K562 (cell line): ENCODE data around the gene CDH2. TPM values are rescaled to one million over a fixed set of nuclear protein-coding genes. Genes with fewer than 3 reads are reported as not detected.

ENCODE experiments used
- CHCHD3 ChIP-seq: fragments of 250-450 bp; sonication (Bioruptor Pico); IDR thresholded peaks from 2 replicates; pipeline ENCODE4 v2.1.2; 2022; ENCODE audit warnings: mild to moderate bottlenecking
- DEAF1 ChIP-seq: fragments of 450-650 bp; formaldehyde crosslinking; IDR thresholded peaks from 2 replicates; pipeline ENCODE4 v1.4.0; 2020; ENCODE audit warnings: mild to moderate bottlenecking, moderate library complexity
- ETV1 ChIP-seq: fragments of 450-650 bp; conservative IDR thresholded peaks from 2 replicates; pipeline ENCODE4 v1.6.1; 2016; ENCODE audit warnings: missing genetic modification characterization, control low read depth, low read depth, missing compliant biosample characterization
- HOMEZ ChIP-seq: fragments of 250-450 bp; sonication (Bioruptor Pico); IDR thresholded peaks from 2 replicates; pipeline ENCODE4 v1.4.0; 2020; ENCODE audit warnings: mild to moderate bottlenecking, moderate library complexity
- KLF10 ChIP-seq: fragments of 250-450 bp; sonication (Bioruptor Pico); IDR thresholded peaks from 2 replicates; pipeline ENCODE4 v1.6.1; 2021; ENCODE audit warnings: matching md5 sums
- ZBTB40 ChIP-seq, 2 experiments: fragments of 450-650 bp in 1 of 2; sonication (generic) in 1 of 2; formaldehyde crosslinking in 1 of 2; IDR thresholded peaks; 2 replicates each; pipeline versions ENCODE4 v1.7.1 to v1.9.0; 2016 to 2022; ENCODE audit warnings: inconsistent platforms in 1 of 2, mild to moderate bottlenecking in 1 of 2, missing genetic modification reagents in 1 of 2
- ZNF134 ChIP-seq: fragments of 250-450 bp; sonication (Bioruptor Pico); conservative IDR thresholded peaks from 2 replicates; pipeline ENCODE4 v1.4.0; 2020
- polyA plus RNA-seq, 8 experiments: library from polyadenylated mRNA; depleted of rRNA in 4 of 8; stranded (reverse) in 5 of 8; unstranded in 3 of 8; fragments of >200 nt; fragmentation: Nextera tagmentation in 2 of 8; fragmentation: Illumina TruSeq in 1 of 8; extraction: Ambion mirVana in 2 of 8; extraction: Trizol in 1 of 8; gene quantifications; 2 replicates each; pipeline versions ENCODE4 v1.2.1 to v1.2.3, GENCODE V29; 2011 to 2014; ENCODE audit warnings: inconsistent platforms in 1 of 8, missing spikeins in 1 of 8
- total RNA-seq, 7 experiments: library from RNA; depleted of rRNA in 6 of 7; stranded (reverse); fragments of >200 nt in 6 of 7; fragmentation: Illumina TruSeq in 2 of 7; extraction: Trizol in 2 of 7; gene quantifications; 2 replicates each; pipeline versions ENCODE4 v1.2.1 to v1.2.3, GENCODE V29; 2011 to 2021; ENCODE audit warnings: low replicate concordance in 1 of 7

Gene CDH2
- total and polyA plus RNA-seq, 9 of the 15 experiments (the other 6 are each of a cell fraction or from before 2014, with no cell fraction given): 0.04 TPM; not detected in 8

- no peak for TF ChIP-seq ZBTB40 (IDR thresholded peaks at IDR 0.05)
- no peak for TF ChIP-seq ZBTB40 (CRISPR knock-in tag; IDR thresholded peaks at IDR 0.05)
- no peak for TF ChIP-seq CHCHD3 (CRISPR knock-in tag)
- no peak for TF ChIP-seq KLF10 (CRISPR knock-in tag)
- TF ChIP-seq DEAF1: no peak
- TF ChIP-seq HOMEZ (CRISPR knock-in tag): no peak
- TF ChIP-seq ETV1 (tag): no peak
- no peak for TF ChIP-seq ZNF134 (CRISPR knock-in tag)
Measured at GRCh38 chr18:27966881-27967280, 210.0 kb downstream of the CDH2 start (continued).
